Measurements from ENCODE around the gene ACTRT2.

GRCh38 chr1:3011631-3012455 lies 9.4 kb upstream of the ACTRT2 start:
- TF ChIP-seq, protein P1, sequence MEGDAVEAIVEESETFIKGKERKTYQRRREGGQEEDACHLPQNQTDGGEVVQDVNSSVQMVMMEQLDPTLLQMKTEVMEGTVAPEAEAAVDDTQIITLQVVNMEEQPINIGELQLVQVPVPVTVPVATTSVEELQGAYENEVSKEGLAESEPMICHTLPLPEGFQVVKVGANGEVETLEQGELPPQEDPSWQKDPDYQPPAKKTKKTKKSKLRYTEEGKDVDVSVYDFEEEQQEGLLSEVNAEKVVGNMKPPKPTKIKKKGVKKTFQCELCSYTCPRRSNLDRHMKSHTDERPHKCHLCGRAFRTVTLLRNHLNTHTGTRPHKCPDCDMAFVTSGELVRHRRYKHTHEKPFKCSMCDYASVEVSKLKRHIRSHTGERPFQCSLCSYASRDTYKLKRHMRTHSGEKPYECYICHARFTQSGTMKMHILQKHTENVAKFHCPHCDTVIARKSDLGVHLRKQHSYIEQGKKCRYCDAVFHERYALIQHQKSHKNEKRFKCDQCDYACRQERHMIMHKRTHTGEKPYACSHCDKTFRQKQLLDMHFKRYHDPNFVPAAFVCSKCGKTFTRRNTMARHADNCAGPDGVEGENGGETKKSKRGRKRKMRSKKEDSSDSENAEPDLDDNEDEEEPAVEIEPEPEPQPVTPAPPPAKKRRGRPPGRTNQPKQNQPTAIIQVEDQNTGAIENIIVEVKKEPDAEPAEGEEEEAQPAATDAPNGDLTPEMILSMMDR (IDR thresholded peaks at IDR 0.05) = no peak
- TF ChIP-seq POLR2A (IDR thresholded peaks at IDR 0.05) = no peak
- no peak for TF ChIP-seq POLR2AphosphoS5 (IDR thresholded peaks at IDR 0.05)
